ENCODE measurements around the gene ELL.

DNA sequence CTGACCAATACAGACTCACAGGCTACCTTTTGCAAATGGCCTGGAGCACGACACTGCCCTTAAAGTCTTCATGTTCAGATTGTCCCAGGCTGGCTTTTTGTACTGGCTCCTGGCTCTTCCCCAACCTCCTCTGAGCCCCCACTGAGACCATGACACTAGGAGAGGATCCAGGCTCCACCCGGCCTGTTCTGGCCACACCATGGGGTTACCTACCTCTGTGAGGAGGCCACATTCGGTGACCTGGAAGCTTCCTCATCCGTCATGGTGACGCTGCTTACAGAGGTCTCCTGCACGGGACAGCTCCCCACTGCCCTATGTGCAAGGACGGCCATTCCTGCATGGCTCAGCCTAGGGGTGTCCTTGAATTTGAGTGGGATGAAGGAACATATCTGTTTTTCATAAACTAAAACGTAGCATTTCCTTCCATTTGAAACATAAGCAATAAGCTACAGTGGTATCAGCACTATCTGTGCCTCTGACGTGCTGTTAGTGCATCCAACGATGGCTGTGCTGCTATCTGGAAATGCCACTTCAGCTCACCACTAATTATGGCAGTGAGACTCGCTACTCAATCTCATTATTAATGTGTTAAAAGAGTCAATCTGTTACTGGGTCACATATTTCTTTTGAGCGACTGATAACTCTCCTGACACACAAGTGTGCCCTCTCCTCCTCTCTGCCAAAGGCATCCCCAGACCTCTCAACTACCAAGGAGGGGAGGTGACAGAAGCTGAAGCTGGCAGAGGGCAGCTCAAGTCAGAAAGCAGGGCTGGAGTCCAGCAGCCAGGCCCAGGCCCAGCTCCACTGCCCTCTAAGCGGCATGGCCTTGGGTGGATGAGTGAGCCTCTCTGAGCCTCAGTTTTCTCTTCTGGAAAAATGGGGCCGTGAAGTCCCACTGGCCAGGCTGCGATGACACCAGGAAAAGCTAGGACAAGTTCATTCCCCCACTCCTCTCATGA, 29.6 kb downstream of the ELL start:
- TF ChIP-seq EZH2 (IDR thresholded peaks at IDR 0.05; ENCODE audit: low read depth), result no peak
- TF ChIP-seq, protein P1, sequence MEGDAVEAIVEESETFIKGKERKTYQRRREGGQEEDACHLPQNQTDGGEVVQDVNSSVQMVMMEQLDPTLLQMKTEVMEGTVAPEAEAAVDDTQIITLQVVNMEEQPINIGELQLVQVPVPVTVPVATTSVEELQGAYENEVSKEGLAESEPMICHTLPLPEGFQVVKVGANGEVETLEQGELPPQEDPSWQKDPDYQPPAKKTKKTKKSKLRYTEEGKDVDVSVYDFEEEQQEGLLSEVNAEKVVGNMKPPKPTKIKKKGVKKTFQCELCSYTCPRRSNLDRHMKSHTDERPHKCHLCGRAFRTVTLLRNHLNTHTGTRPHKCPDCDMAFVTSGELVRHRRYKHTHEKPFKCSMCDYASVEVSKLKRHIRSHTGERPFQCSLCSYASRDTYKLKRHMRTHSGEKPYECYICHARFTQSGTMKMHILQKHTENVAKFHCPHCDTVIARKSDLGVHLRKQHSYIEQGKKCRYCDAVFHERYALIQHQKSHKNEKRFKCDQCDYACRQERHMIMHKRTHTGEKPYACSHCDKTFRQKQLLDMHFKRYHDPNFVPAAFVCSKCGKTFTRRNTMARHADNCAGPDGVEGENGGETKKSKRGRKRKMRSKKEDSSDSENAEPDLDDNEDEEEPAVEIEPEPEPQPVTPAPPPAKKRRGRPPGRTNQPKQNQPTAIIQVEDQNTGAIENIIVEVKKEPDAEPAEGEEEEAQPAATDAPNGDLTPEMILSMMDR (conservative IDR thresholded peaks at IDR 0.05), result no peak
